Measurements from ENCODE around the gene ZDHHC15. TPM values are rescaled to one million over a fixed set of nuclear protein-coding genes. Genes with fewer than 3 reads are reported as not detected.

ZDHHC15 gene
- total and polyA plus RNA-seq, 2 of the 4 experiments (the other 2 are of a cell fraction), result not detected

GRCh38 chrX:75544786-75545185 is 21.9 kb upstream of the ZDHHC15 start:
- POLR2A ChIA-PET (ENCODE audit: unreplicated experiment), result no interaction called here

More at GRCh38 chrX:75544786-75545185, 21.9 kb upstream of the ZDHHC15 start:
- Histone ChIP-seq H3K4ac (ENCODE audit: low read depth, low read length) (no peak overlapping the region), H2BK20ac (ENCODE audit: low read depth, low read length) (no peak overlapping the region), H3K18ac (ENCODE audit: low read depth, low read length) (no peak overlapping the region), H4K8ac (ENCODE audit: low read depth in 2 of 2, low read length in 2 of 2) (no peak overlapping the region), H3K9me1 (ENCODE audit: insufficient read depth, low read length) (no peaks in the 10 kb centered on the region), H3K14ac (replicated peaks; ENCODE audit: low read depth, low read length) (no peak overlapping the region), H2AK5ac (ENCODE audit: low read depth, low read length) (no peak overlapping the region), H3K4me3 (ENCODE audit: insufficient read depth, low read depth, low read length) (no peak overlapping the region), H3K27me3 (ENCODE audit: control insufficient read depth, insufficient read depth, low read length) (no peaks in the 10 kb centered on the region; the same call in 1 of the 2 replicates), H4K91ac (ENCODE audit: insufficient read depth, low read depth, low read length) (no peak overlapping the region), H2BK120ac (ENCODE audit: low read depth, low read length) (no peak overlapping the region), H3K56ac (ENCODE audit: extremely low read depth, insufficient read depth, low read length) (no peak overlapping the region), H3K79me1 (ENCODE audit: low read depth in 1 of 2, low read length in 2 of 2) (no peaks in the 10 kb centered on the region), H3K9me3 (ENCODE audit: control insufficient read depth, insufficient read depth, low read length) (peaks cover 4% of the 10 kb centered on the region; the same call in 1 of the 2 replicates), H2BK15ac (ENCODE audit: low read depth, low read length) (no peak overlapping the region), H4K20me1 (ENCODE audit: insufficient read depth, low read length) (no peaks in the 10 kb centered on the region), H2AFZ (replicated peaks; ENCODE audit: low read length, poor library complexity) (no peak overlapping the region), H3K23ac (ENCODE audit: low read depth, low read length) (no peak overlapping the region), H3K9ac (ENCODE audit: low read depth, low read length) (no peak overlapping the region), H3K4me2 (ENCODE audit: low read depth, low read length) (no peak overlapping the region), H3K4me1 (ENCODE audit: control insufficient read depth, insufficient read depth, low read length) (no peaks in the 10 kb centered on the region), H2BK5ac (ENCODE audit: low read depth, low read length, poor library complexity, severe bottlenecking) (no peak overlapping the region), H3K36me3 (ENCODE audit: control insufficient read depth, insufficient read depth, low read length) (no peaks in the 10 kb centered on the region), H2AK9ac (replicated peaks; ENCODE audit: low read depth, low read length, poor library complexity) (no peak overlapping the region), H3K27ac (ENCODE audit: insufficient read depth, low read length) (no peak overlapping the region), H4K5ac (ENCODE audit: low read depth, low read length) (no peak overlapping the region)
- WGBS, 2 experiments (ENCODE audit: extremely low coverage in 2 of 2, insufficient read length in 1 of 2), result no CpG with 5 or more reads among the region's 2 CpGs
- CTCF ChIA-PET, result no interaction called here
- in situ Hi-C loops (cut with MboI; ENCODE audit: low sequenced_read_pairs), result no loop called here
- dilution Hi-C loops (cut with HindIII; ENCODE audit: low sequenced_read_pairs, unreplicated experiment), result no loop called here
- intact Hi-C loops (cut with micrococcal nuclease), result no loop called here
- TF ChIP-seq, protein P1, sequence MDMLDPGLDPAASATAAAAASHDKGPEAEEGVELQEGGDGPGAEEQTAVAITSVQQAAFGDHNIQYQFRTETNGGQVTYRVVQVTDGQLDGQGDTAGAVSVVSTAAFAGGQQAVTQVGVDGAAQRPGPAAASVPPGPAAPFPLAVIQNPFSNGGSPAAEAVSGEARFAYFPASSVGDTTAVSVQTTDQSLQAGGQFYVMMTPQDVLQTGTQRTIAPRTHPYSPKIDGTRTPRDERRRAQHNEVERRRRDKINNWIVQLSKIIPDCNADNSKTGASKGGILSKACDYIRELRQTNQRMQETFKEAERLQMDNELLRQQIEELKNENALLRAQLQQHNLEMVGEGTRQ (IDR thresholded peaks at IDR 0.05; ENCODE audit: low read depth, low read length), result no peak
- no peak for TF ChIP-seq RFX5 (IDR thresholded peaks at IDR 0.05; ENCODE audit: low read depth, low read length)
- TF ChIP-seq RCOR1 (IDR thresholded peaks at IDR 0.05; ENCODE audit: insufficient replicate concordance, low read length), result no peak
- no peak for TF ChIP-seq POLR2A (IDR thresholded peaks at IDR 0.05; ENCODE audit: low read depth, low read length)
- TF ChIP-seq MAFK (IDR thresholded peaks at IDR 0.05; ENCODE audit: low read depth, low read length), result no peak
- no peak for TF ChIP-seq ELK1 (IDR thresholded peaks at IDR 0.05; ENCODE audit: borderline replicate concordance, low read depth, low read length)
- no peak for TF ChIP-seq MXI1 (IDR thresholded peaks at IDR 0.05; ENCODE audit: borderline replicate concordance, low read depth, low read length)
- TF ChIP-seq, protein P2, sequence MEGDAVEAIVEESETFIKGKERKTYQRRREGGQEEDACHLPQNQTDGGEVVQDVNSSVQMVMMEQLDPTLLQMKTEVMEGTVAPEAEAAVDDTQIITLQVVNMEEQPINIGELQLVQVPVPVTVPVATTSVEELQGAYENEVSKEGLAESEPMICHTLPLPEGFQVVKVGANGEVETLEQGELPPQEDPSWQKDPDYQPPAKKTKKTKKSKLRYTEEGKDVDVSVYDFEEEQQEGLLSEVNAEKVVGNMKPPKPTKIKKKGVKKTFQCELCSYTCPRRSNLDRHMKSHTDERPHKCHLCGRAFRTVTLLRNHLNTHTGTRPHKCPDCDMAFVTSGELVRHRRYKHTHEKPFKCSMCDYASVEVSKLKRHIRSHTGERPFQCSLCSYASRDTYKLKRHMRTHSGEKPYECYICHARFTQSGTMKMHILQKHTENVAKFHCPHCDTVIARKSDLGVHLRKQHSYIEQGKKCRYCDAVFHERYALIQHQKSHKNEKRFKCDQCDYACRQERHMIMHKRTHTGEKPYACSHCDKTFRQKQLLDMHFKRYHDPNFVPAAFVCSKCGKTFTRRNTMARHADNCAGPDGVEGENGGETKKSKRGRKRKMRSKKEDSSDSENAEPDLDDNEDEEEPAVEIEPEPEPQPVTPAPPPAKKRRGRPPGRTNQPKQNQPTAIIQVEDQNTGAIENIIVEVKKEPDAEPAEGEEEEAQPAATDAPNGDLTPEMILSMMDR (conservative IDR thresholded peaks at IDR 0.05; ENCODE audit: low read depth, low read length), result no peak
- no peak for TF ChIP-seq MAZ (IDR thresholded peaks at IDR 0.05; ENCODE audit: borderline replicate concordance, low read depth, low read length)
- no peak for TF ChIP-seq SMC3 (IDR thresholded peaks at IDR 0.05; ENCODE audit: low read depth, low read length)
- no peak for TF ChIP-seq CEBPB (IDR thresholded peaks at IDR 0.05; ENCODE audit: low read depth, low read length)
- no peak for TF ChIP-seq RAD21 (IDR thresholded peaks at IDR 0.05; ENCODE audit: low read length)
- no peak for TF ChIP-seq CHD1 (IDR thresholded peaks at IDR 0.05; ENCODE audit: low read depth, low read length)
- no peak for TF ChIP-seq BHLHE40 (IDR thresholded peaks at IDR 0.05; ENCODE audit: low read depth, low read length)
- TF ChIP-seq NFE2L2 (IDR thresholded peaks at IDR 0.05; ENCODE audit: low read depth, low read length), result no peak
- no peak for TF ChIP-seq FOS (IDR thresholded peaks at IDR 0.05; ENCODE audit: low read depth, low read length)
- DNase-seq (no peak), ATAC-seq (ENCODE audit: low read depth) (no peak)
- no TSS peak for BruUV-seq (replicated peaks)
